IPS DF 4.7 (cell line): ENCODE data around the gene FAM72A.
"Not testable (repeated sequence)": the region's sequence is repeated elsewhere in the genome, so short reads cannot be mapped to it uniquely, and the experiment has no call there.

Source experiments
- DNase-seq: peaks from one replicate; pipeline ENCODE4 v3.0.0-alpha.2; 2013; ENCODE audit warnings: low spot score; ENCODE audit errors: extremely low read depth

FAM72A gene

DNA sequence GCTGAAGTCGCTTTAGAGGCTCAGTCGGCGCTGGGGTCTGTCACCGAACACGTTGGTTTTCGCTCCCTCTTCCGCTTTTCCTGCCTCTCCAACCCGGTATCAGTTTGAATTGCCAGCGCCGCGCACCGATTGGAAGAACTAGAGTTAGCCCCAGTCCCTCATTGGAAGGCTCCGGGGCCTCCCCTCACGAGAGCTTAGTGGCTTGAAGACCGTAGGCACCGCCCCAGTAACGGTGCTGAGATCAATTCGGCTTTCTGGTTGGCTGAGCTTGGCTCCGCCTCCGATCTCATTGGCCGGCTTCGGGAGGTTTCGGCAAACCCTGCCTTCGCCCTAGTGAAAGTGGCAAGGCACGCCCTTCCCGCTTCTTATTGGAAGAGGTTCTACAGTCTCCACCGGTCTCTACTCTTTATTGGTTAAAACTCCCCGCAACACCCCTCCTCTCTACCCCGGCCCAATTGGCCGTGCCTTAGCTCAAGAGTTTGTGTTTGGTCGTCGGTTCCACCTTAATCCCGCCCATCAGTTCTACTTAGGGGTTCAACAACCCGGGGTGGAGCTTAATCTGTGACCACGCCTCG is at the start of gene FAM72A:
Gene FAM72A (minus strand): TSS at position 51 of the 575 bp plus-strand sequence. CDS start 814 bp downstream, outside the sequence.
- peak; percentile 94 for DNase-seq

DNA sequence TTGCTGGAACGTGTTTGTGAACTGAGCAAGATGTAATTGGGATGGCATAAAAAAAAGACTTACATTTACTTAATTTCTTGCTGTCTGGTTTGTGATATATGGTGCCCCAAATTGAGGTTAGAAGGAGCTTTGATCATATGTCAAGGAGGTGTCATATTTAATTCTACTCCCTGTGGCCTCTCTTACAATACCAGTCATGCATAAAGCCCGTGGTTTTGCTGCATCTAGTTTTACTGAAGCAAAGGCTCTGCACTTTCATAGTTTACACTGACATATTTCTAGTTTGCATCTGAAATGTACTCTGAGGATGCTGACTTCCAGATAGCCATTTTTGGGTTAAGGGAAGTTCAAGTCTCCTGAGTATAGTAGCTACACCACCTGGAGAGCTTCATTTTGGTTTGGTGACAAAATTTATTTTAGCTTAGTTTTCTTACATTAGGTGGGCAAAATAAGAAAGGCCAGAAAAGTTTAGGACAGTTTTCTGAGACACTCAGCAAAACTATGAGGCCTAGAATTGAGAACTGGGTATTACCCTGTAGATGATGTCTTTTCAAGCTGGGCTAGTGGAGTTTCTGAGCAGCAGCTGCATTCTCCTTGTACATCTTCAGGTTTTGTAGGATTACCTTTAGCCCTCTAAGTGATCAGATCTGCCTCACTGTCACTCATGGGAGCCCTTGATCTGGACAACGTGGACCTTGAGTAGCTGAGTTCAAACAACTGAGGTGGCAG is 48.5 kb upstream of the FAM72A start:
- DNase-seq, result not testable (repeated sequence)

DNA sequence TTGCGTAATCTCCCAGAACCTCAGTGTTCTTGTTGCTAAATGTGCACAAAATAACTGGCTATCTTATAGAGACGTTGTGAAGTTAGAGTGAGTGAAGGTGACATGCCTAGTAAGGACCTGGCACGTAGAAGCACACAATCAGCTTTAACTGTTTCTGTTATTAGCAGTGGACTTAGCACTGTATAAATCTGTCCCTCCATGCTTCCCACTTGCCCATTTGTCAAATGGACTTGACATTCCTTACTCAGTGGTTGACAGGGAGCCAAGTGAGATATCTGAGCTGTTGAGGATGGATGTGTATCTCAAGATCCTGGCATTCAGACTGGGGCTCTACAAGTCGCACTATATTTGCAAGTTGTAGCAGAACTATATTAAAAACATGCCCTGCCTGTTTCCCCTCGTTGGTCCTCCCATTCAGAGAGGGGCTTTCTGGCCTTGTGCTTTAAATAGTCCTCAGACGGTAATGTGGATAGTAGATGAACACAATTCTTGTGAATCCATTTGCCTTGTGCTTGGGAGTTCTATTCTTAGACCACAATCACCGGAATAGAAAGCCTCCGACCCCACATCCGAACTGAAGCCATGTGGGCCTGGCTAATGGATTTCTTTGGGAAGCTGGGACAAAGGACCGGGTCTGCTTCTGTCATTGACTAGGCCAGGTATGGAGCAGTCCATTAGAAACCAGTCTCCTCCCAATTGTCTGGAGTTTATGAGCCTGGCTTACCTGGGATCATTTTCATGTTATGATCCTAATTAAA is 43.7 kb upstream of the FAM72A start:
- not testable (repeated sequence) for DNase-seq

DNA sequence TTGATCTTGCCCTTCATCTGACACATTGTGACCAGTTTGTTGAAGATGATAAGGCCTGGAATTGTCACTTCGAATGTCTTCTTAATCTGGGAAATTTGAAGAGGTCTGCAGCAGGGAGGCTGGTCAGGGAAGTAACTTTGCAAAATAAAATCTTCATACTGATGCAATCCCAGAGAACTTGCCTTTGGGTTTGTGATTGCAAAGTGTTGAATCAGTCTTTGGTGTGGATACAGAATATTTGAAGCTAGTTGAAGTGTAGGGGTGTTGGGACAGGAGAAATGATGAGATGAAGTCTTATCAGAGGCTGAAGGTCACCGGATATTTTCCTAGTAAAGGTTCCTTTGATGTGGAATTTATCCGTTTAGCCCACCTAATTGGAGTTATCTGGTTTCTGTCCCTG is 42.8 kb upstream of the FAM72A start:
- DNase-seq, result not testable (repeated sequence)

DNA sequence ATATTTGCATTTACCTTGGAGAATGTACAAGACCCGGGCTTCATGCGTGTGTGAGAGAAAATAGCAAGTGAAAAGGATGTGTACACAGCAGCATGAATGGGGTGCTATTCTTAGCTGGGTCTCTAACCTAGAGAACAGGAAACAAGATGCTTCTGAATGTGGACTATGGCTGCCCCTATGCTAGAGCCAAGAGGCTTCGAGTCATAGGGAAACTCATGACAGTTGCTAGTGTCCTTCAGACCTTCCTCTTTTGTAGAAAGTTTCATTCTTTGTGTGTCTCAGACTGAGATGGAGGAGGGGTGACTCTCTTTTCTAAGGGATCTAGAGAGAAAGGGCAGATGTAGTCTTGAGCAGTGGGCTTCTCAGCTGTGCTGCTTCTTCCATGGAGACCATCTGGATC is 40.7 kb upstream of the FAM72A start:
- DNase-seq, result not testable (repeated sequence)

DNA sequence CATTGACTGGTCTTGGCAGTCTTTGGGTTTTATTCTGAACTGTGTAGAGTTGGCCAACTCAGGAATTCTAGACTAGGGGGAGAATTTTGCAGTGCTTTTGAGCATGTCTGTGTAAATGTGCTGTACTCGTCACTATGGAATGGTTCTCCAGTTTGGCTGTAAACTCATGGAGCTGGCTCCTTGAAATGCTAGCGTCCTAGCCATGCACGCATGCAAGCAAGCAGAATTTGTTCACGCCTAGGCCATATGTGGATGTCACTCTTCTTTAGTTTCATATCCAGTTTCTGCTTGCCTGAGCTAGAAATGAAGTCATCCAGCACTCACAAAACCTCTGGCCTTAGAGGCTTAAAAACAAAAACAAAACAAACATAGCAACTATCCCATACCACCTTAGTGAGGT is 37.6 kb upstream of the FAM72A start:
- DNase-seq, result not testable (repeated sequence)

DNA sequence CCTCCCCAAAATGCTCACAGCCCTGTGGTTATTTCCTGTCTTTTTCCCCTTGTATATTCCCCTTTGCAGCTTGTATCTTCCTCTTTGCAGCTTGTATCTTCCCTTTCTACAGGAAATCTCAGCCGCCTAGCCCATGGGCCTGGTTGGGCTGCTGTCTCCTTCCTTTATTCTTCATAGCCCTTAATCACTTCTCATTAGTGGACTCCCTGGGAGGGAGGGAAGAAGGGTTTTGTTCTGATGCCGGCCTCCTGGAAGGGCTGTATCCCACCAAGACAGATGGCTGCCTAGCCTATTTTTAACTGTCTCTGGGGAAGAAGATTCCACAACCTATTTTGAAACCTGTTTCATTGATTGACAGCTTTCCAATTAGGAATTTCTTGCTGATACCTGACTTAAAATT is 32.6 kb upstream of the FAM72A start:
- DNase-seq, result not testable (repeated sequence)

DNA sequence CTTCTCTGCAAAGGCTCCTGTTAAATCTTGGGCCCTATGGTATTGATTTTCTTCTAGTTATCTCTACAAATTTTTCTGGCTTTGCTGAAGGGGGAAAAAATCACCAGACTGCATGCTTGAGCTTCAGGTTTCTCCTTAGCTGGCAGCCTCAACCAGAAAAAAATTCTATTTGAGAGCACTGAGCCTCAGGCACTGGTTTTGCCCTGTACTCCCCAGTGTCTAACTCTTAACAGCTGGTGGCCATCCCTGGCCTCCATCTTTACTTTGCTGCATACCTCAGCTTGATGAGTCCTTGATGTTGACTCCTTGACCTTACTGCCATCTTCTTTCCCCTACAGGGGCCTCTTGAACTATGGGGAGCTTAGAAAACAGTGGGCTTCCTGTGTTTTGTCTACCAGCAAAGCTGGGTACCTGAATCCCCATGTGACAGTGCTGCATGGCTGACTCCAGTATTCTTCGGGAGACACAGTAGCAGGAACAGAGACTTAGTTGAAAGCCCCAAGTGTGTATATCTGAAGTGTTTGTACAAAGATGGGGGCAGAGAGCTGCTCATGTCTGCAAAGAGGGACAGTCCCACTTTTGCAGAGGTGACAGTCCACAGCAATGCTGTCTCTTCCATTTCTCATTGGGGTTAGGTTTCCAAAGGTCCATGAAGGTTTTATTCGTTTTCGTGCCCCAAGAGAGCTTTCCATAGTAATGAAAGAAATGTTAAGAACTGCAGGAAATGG is 31.7 kb upstream of the FAM72A start:
- DNase-seq, result not testable (repeated sequence)

DNA sequence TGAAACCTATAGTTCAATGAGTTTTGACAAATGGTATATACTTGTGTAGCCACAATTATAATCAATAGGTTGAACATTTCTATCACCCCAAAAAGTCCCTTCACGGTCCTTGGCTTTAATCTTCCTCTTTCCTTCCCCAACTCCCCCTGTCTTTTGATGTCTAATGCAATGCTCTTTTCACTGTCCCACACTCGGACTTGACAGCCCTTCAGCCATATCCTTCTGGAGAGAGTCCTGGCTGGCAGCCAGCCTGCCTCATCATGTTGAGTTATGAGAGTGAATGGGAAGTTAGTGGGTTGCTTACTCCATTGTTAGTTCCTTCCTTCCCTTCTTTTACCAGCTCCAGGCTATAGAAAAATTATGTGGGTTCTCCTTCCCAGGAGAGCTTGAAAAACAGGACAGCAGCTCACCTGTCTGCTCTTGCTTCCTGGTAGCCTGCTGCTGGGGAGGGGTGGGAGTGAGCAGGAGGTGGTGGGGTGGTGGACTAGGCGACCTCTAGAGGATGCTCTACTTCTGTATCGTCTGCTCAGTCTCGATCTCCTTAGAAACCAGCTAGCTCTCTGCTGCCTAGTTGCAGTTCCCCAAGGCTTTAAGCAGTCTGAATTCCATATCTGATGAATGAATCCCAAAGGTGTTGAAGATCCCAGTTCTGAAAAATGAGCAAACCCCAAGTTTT is 30.5 kb upstream of the FAM72A start:
- DNase-seq, result not testable (repeated sequence)

DNA sequence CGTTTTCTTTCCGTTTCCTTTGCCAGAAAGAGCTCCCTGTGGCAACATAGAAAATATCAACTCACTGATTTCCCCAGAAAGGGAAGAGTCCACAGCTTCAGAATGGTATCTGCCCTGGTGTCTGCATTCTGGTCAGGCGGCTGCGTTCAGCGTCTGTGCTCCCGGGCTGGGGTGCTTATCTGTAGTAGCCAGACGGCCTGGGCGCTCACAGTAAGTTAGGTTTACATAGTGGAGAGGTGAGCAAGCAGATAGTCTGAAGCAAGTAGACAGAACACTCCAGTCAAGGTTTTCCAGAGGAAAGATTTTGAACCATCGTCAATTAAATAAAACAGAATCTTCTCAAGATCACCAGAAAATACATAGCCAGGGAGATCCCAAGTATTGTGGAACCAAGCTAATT is 29.4 kb upstream of the FAM72A start:
- not testable (repeated sequence) for DNase-seq

DNA sequence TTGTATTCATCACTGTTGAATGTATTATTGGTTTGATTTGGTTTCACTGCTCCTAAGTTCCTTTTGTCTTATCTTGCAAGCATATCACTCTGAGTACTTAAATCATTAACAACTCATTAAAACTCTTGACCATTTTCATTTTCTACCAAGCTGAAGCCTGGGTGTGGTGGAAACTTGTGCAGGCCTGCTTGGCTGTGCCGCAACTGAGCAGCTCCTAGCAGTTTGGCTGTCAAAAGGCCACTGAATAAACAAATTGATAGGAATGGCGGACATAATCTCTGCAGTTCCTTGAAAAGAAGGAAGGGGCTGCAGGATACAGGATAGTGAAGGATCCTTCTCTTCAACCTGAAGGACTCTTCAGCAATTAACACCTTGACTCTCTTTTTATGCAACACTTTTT is 26.6 kb upstream of the FAM72A start:
- DNase-seq, result not testable (repeated sequence)

DNA sequence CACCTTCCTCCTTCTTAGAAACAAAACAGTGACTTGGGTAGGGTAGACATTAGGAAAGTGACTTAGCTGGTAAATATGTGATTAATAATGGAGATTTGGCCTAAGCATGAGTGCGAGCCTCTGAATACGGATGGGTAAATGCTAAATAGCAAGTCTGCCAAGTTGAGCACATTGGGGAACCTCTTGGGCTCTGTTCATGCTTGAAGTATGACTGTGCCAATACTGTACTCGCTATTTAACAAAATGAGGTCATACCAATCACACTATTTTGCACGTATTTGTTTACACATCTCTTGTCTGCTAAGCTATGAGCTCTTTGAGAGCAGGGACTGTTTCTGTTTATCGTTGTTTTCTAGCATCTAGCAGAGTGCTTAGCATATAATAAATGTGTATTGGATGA is 24.2 kb upstream of the FAM72A start:
- not testable (repeated sequence) for DNase-seq

DNA sequence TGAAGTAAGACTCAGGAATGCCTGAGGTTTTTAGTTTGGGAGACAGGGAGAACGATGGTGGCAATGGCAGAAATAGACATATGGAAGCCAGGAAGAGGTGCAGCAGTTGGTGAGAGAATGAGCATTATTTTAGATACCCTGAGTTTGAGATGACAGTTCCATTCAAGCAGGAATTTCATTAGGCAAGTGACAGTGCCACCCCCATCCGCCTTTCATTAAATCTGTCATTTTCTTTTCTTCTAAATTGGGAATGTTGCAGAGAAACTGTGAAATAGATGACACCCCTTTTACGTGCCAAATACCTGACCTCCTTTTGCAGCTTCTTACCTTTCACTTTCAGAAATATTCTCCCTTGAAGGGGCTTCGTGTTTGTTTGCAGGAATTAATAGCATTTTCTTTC is 22.7 kb upstream of the FAM72A start:
- DNase-seq, result not testable (repeated sequence)

DNA sequence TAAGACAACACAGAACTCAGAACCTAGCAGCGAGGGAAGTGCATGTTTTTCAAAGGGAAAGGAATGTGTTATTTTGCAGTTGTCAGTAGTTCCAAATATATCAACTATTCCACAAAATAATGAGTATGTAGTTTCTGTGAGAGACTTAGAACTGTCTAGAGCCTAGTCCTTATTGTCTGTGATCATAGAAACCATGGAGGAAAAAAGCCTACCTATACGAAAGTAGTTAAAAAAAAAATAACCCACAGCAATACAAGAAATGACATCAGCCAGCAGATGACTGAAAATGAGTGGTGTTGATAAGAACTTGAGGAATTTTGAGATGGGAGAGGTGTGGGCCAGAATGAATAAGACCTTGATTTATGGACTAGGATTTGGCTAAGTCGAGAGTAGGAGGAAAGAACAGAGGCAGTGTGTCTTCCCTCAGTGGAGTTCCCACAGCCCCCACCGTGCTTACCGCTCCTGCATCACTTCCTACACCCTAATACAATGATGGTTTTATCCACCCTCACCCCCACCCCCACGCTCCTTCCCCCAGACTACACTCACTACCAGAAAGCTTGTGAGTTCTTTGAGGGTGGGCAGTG is 21.6 kb upstream of the FAM72A start:
- DNase-seq, result not testable (repeated sequence)

DNA sequence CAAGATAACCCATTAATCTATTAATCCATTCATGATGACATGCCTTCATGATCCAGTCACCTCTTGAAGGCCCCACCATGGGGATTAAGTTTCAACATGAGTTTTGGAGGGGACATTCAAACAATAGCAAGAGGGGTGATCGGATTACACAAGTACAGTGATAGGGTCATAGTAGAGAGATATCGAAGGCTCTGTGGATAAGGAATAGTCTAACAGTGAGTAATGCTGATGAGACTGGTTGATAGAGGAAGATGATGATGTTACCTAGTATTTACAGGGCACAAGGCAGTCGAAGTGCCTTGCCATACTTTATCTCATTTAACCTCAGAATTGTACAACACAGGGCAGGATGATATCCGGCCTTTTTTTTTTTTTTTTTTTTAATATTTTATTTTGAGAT is 18.9 kb upstream of the FAM72A start:
- DNase-seq, result not testable (repeated sequence)

DNA sequence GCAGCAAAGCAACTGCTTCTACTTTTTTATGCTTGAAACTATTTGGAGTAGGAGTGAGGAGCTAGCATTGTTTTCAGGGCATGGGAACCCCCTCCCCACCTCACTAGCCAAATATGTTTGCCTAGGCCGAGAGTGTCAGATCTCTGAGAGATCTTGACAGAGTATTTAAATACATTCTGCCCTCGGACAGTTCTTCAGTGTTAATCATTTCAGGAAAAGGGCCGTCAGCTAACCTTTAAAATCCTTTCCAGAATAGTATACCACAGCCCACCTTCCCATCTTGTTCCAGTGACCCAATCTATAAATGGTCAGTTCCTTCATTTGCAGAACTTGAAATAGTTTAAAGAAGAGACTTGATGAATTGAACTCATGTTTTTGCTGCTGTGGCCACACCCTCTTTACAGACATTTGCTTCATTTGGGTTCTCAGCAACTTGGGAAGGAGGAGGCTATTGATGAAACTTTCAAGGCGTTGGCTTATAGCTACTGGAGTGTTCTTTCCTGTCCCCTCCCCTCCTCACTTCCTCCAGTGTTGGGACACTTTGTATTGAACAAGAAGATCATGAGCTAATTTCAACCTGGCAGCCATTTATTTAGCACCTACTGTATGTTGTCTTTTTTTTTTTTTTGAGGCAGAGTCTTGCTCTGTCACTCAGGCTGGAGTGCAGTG is 17.8 kb upstream of the FAM72A start:
- DNase-seq, result not testable (repeated sequence)

DNA sequence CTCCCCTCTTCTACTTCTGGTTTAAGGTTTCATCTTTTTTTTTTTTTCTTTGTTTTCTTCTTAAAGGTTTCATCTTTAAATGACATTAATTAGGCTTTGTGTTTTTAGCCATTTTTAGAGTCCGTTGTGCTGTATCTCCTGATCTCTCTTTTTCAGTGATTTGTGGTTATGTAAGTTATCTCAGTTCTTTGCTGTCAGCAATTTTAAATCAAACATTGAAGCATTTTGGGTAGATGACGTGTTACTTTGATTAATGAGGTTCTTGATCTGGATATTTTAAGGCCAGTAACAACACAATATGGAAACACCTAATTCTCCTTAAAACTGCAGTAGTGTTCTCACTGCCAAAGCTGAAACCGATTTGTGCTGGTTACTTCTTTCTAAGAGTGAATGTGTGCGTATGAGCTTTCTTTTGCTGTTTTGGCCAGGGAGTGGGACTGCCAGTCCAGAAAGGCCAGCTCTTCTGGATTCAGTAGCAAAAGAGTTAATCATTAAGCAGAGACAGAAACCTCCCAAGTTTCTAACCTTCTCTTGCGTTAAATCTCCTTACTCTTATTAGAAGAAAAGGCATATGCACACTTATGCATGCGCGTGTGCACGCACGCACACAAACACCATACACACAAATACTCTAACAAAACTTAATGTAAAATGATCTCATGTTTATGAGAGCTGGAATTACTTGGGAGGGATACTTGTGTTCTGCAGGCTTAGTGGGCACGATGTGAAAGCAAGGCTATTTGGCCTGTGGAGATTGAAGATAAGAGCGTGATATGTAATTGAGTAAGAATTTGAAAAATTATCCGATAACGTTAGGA is 17.1 kb upstream of the FAM72A start:
- not testable (repeated sequence) for DNase-seq

DNA sequence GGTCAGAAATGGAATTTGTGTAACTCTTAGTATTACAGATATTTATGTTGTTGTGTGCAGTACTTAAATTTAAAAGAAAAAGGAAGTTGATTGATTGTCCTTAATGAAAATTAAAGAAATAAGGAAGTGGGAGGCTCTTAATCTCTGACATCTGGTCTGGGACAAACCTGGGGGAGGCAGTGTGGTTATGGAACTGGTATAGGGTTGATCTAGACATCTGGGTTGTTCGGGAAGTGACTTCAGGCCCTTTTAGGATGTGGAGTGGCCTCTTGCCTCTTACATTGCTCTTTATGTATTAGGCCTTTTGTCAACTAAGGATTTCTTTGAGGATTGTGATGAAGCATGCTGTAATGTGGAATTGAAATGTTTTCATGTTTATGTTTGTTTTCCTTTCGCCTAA is 16.1 kb upstream of the FAM72A start:
- not testable (repeated sequence) for DNase-seq

DNA sequence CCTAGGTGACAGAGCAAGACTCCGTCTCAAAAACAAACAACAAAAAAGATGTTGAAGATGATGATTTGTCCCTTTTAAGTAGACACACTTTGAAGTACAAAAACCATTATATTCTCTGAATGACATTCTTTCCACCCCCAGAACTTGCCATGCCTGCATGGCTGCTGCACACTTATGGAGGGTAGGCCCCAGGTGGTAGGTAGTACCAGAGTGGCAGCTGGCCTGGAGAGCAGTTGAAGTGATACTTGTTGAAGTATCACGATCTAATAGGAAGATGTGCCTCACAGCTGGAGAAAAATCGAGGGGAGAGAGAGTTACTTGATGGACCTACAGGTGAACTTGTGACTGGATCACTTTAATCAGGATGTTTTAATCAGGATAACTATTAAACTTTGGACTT is 15.6 kb upstream of the FAM72A start:
- not testable (repeated sequence) for DNase-seq
